Left lung (tissue), 10 donors: ENCODE data around the gene NUB1. TPM values are rescaled to one million over a fixed set of nuclear protein-coding genes. Genes with fewer than 3 reads are reported as not detected.

Source experiments
- ATAC-seq: fragments of 200-7000 bp; cut with Tn5 transposase; one replicate; pipeline ENCODE4 v1.9.1; 2020; ENCODE audit warnings: moderate library complexity
- DNase-seq, 4 donors: peaks; one replicate each; pipeline ENCODE4 v3.0.0-alpha.2; 2013 to 2020
- H3K27ac ChIP-seq, 2 donors: fragments of 200-600 bp; sonication (generic) in 1 of 2; one replicate each; pipeline versions ENCODE4 v1.5.0 to v1.8.0; 2020 to 2021
- H3K27me3 ChIP-seq, 2 donors: fragments of 200-600 bp; sonication (generic) in 1 of 2; one replicate each; pipeline versions ENCODE4 v1.5.0 to v1.8.0; 2020 to 2021
- H3K36me3 ChIP-seq, 2 donors: fragments of 200-600 bp; sonication (generic) in 1 of 2; one replicate each; pipeline versions ENCODE4 v1.5.0 to v1.8.0; 2020 to 2021
- H3K4me1 ChIP-seq, 2 donors: fragments of 200-600 bp; one replicate each; pipeline ENCODE4 v1.8.0; 2021
- H3K4me3 ChIP-seq, 2 donors: fragments of 200-600 bp; sonication (generic) in 1 of 2; one replicate each; pipeline versions ENCODE4 v1.5.0 to v1.8.0; 2020 to 2021; ENCODE audit warnings: mild to moderate bottlenecking in 1 of 2
- H3K9me3 ChIP-seq, 2 donors: fragments of 200-600 bp; sonication (generic) in 1 of 2; one replicate each; pipeline versions ENCODE4 v1.5.0 to v1.8.0; 2020 to 2021
- CTCF ChIP-seq, 2 donors: fragments of 200-600 bp; sonication (generic) in 1 of 2; IDR thresholded peaks; one replicate each; pipeline versions ENCODE4 v1.5.0 to v1.8.0; 2021; ENCODE audit warnings: antibody characterized with exemption in 2 of 2
- intact Hi-C, 2 donors: fragments of 100-400 bp; cut with DNase I; formaldehyde crosslinking; loops; one replicate each; pipeline versions ENCODE4 v1.11.2 to v1.14.2; 2022
- polyA plus RNA-seq, 6 donors: library from polyadenylated mRNA; unstranded; fragments of 120-200 nt; gene quantifications; one replicate each; pipeline ENCODE4 v1.2.1, GENCODE V29; 2013; ENCODE audit not compliant: insufficient read length in 6 of 6
- total RNA-seq, 2 donors: library from RNA; stranded (reverse); fragmentation: NEBNext Ultra II Directional; extraction: Animal tissue kit (Norgen Biotek cat#: 25700); gene quantifications; one replicate each; pipeline ENCODE4 v1.2.1, GENCODE V29; 2021
- donor health status: DM: no; HTN: yes; CAD: no.
- donor health status: DM: no; HTN: no; CAD: no.

Gene NUB1
- total and polyA plus RNA-seq, 8 donors = 40.9 to 81.8 (median 72.0) TPM

- H3K27ac ChIP-seq = no peak overlapping the region
- H3K4me1 ChIP-seq = peaks cover 7 to 9% of the 10 kb centered on the region in 2 donors
- H3K4me3 ChIP-seq = no peak overlapping the region
- H3K9me3 ChIP-seq = no peaks in the 10 kb centered on the region
- intact Hi-C loops = loop anchor here in 1 of 2 donors (5.0 to 10.0 kb wide), 2 partner anchors 60 to 183 kb away; partner anchors contain the start of gene SMARCD3
- TF ChIP-seq CTCF (IDR thresholded peaks at IDR 0.05) = no peak
- peak; percentile 4 for ATAC-seq
- DNase-seq = no peak
- peaks cover 0 to 45% of the 10 kb centered on the region in 2 donors for H3K27me3 ChIP-seq
- no peaks in the 10 kb centered on the region for H3K36me3 ChIP-seq
Observed at GRCh38 chr7:151304856-151305255, 36.8 kb upstream of the NUB1 start.

GRCh38 chr7:151306374-151306773, 35.2 kb upstream of the NUB1 start:
- peaks cover 0 to 2% of the 10 kb centered on the region in 2 donors for H3K9me3 ChIP-seq
- TF ChIP-seq CTCF (IDR thresholded peaks at IDR 0.05) = no peak
- peaks cover 0 to 45% of the 10 kb centered on the region in 2 donors for H3K27me3 ChIP-seq
- peaks cover 7 to 9% of the 10 kb centered on the region in 2 donors for H3K4me1 ChIP-seq
- no peak for DNase-seq
- no peaks in the 10 kb centered on the region for H3K36me3 ChIP-seq
- H3K4me3 ChIP-seq = no peak overlapping the region
- no peak overlapping the region for H3K27ac ChIP-seq
- intact Hi-C loops = loop anchor here in 1 of 2 donors (10.0 kb wide), 1 partner anchor 62 kb away; the partner anchor contains the start of gene SMARCD3
- no peak for ATAC-seq

GRCh38 chr7:151306860-151307259, 34.8 kb upstream of the NUB1 start:
- peaks cover 0 to 7% of the 10 kb centered on the region in 2 donors for H3K9me3 ChIP-seq
- no peak for TF ChIP-seq CTCF (IDR thresholded peaks at IDR 0.05)

GRCh38 chr7:151307536-151307935, 34.1 kb upstream of the NUB1 start:
- Histone ChIP-seq H3K9me3 (peaks cover 0 to 7% of the 10 kb centered on the region in 2 donors), H3K36me3 (no peaks in the 10 kb centered on the region), H3K27me3 (peaks cover 0 to 34% of the 10 kb centered on the region in 2 donors), H3K4me3 (no peak overlapping the region), H3K27ac (no peak overlapping the region), H3K4me1 (peaks cover 7 to 9% of the 10 kb centered on the region in 2 donors)
- intact Hi-C loops = loop anchor here in 1 of 2 donors (10.0 kb wide), 1 partner anchor 63 kb away; the partner anchor contains the start of gene SMARCD3
- ATAC-seq (no peak), DNase-seq (no peak)
- no peak for TF ChIP-seq CTCF (IDR thresholded peaks at IDR 0.05)

More at GRCh38 chr7:151306860-151307259, 34.8 kb upstream of the NUB1 start:
- no peak overlapping the region for H3K27ac ChIP-seq
- H3K27me3 ChIP-seq = peaks cover 0 to 41% of the 10 kb centered on the region in 2 donors
- DNase-seq = no peak
- intact Hi-C loops = loop anchor here in 1 of 2 donors (10.0 kb wide), 1 partner anchor 62 kb away; the partner anchor contains the start of gene SMARCD3
- H3K4me1 ChIP-seq = peaks cover 7 to 9% of the 10 kb centered on the region in 2 donors
- H3K36me3 ChIP-seq = no peaks in the 10 kb centered on the region
- ATAC-seq = no peak
- H3K4me3 ChIP-seq = no peak overlapping the region

- intact Hi-C loops = loop anchor here in 1 of 2 donors (10.0 kb wide), 1 partner anchor 63 kb away; the partner anchor contains the start of gene SMARCD3
- H3K36me3 ChIP-seq = no peaks in the 10 kb centered on the region
- peaks cover 0 to 27% of the 10 kb centered on the region in 2 donors for H3K27me3 ChIP-seq
- no peak for ATAC-seq
- TF ChIP-seq CTCF (IDR thresholded peaks at IDR 0.05) = no peak
- H3K4me3 ChIP-seq = no peak overlapping the region
- peaks cover 0 to 7% of the 10 kb centered on the region in 2 donors for H3K9me3 ChIP-seq
- peaks cover 6 to 7% of the 10 kb centered on the region in 2 donors for H3K4me1 ChIP-seq
- H3K27ac ChIP-seq = no peak overlapping the region
- DNase-seq = no peak
Observed at GRCh38 chr7:151308256-151308655, 33.4 kb upstream of the NUB1 start.
